ENCODE measurements around the gene DLX2.
A peak's percentile ranks its signal among the peaks of the same experiment; 100 is the strongest.

Gene DLX2

GRCh38 chr2:172100935-172101820, 1.5 kb downstream of the DLX2 start:
- H3K9me3 ChIP-seq (ENCODE audit: control insufficient read depth, insufficient read depth, low read length) = no peaks in the 10 kb centered on the region
- no peaks in the 10 kb centered on the region for H3K36me3 ChIP-seq (ENCODE audit: insufficient read depth, low read length)
- peaks cover 10% of the 10 kb centered on the region; the same call in 1 of the 2 replicates for H3K4me1 ChIP-seq (ENCODE audit: insufficient read depth, low read length)
- H3K9ac ChIP-seq (ENCODE audit: low read depth, low read length) = peak overlapping the region; percentile 55; the same call in 1 of the 2 replicates

- peak overlapping the region; percentile 42 for H3K9ac ChIP-seq (ENCODE audit: low read depth, low read length)
- H3K9me3 ChIP-seq (ENCODE audit: control insufficient read depth, insufficient read depth, low read length) = no peaks in the 10 kb centered on the region
- no peaks in the 10 kb centered on the region for H3K36me3 ChIP-seq (ENCODE audit: insufficient read depth, low read length)
- peaks cover 10% of the 10 kb centered on the region; the same call in 1 of the 2 replicates for H3K4me1 ChIP-seq (ENCODE audit: insufficient read depth, low read length)
These were observed 2.4 kb downstream of the DLX2 start for GRCh38 chr2:172100080-172100934.

GRCh38 chr2:172099472-172100079, 3.1 kb downstream of the DLX2 start:
- no peaks in the 10 kb centered on the region for H3K9me3 ChIP-seq (ENCODE audit: control insufficient read depth, insufficient read depth, low read length)
- H3K9ac ChIP-seq (ENCODE audit: low read depth, low read length) = peak overlapping the region; percentile 45; the same call in 1 of the 2 replicates
- H3K36me3 ChIP-seq (ENCODE audit: insufficient read depth, low read length) = no peaks in the 10 kb centered on the region
- H3K4me1 ChIP-seq (ENCODE audit: insufficient read depth, low read length) = peaks cover 10% of the 10 kb centered on the region; the same call in 1 of the 2 replicates

GRCh38 chr2:172098650-172099471, 3.8 kb downstream of the DLX2 start:
- no peaks in the 10 kb centered on the region for H3K9me3 ChIP-seq (ENCODE audit: control insufficient read depth, insufficient read depth, low read length)
- no peaks in the 10 kb centered on the region for H3K36me3 ChIP-seq (ENCODE audit: insufficient read depth, low read length)
- peak overlapping the region; percentile 45; the same call in 1 of the 2 replicates for H3K9ac ChIP-seq (ENCODE audit: low read depth, low read length)
- H3K4me1 ChIP-seq (ENCODE audit: insufficient read depth, low read length) = peaks cover 7% of the 10 kb centered on the region; the same call in 1 of the 2 replicates

- H3K4me1 ChIP-seq (ENCODE audit: insufficient read depth, low read length) = peaks cover 7% of the 10 kb centered on the region; the same call in 1 of the 2 replicates
- H3K9ac ChIP-seq (ENCODE audit: low read depth, low read length) = no peak overlapping the region; the same call in 1 of the 2 replicates
- no peaks in the 10 kb centered on the region for H3K9me3 ChIP-seq (ENCODE audit: control insufficient read depth, insufficient read depth, low read length)
- no peaks in the 10 kb centered on the region for H3K36me3 ChIP-seq (ENCODE audit: insufficient read depth, low read length)
These were observed 4.4 kb downstream of the DLX2 start for GRCh38 chr2:172098287-172098649.

- Histone ChIP-seq H3K9me3 (ENCODE audit: control insufficient read depth, insufficient read depth, low read length) (no peaks in the 10 kb centered on the region), H3K9ac (ENCODE audit: low read depth, low read length) (peak overlapping the region; percentile 34; the same call in 1 of the 2 replicates), H3K36me3 (ENCODE audit: insufficient read depth, low read length) (no peaks in the 10 kb centered on the region), H3K4me1 (ENCODE audit: insufficient read depth, low read length) (peaks cover 7% of the 10 kb centered on the region; the same call in 1 of the 2 replicates)
These were observed 5.1 kb downstream of the DLX2 start for GRCh38 chr2:172097557-172098131.

- H3K9ac ChIP-seq (ENCODE audit: low read depth, low read length) = peak overlapping the region; percentile 34; the same call in 1 of the 2 replicates
- no peaks in the 10 kb centered on the region for H3K9me3 ChIP-seq (ENCODE audit: control insufficient read depth, insufficient read depth, low read length)
- H3K36me3 ChIP-seq (ENCODE audit: insufficient read depth, low read length) = no peaks in the 10 kb centered on the region
- H3K4me1 ChIP-seq (ENCODE audit: insufficient read depth, low read length) = peaks cover 7% of the 10 kb centered on the region; the same call in 1 of the 2 replicates
These were observed 5.8 kb downstream of the DLX2 start for GRCh38 chr2:172096626-172097547.

GRCh38 chr2:172095905-172096625, 6.6 kb downstream of the DLX2 start:
- H3K9ac ChIP-seq (ENCODE audit: low read depth, low read length) = peak overlapping the region; percentile 56; the same call in 1 of the 2 replicates
- H3K36me3 ChIP-seq (ENCODE audit: insufficient read depth, low read length) = no peaks in the 10 kb centered on the region
- H3K4me1 ChIP-seq (ENCODE audit: insufficient read depth, low read length) = peaks cover 7% of the 10 kb centered on the region; the same call in 1 of the 2 replicates
- H3K9me3 ChIP-seq (ENCODE audit: control insufficient read depth, insufficient read depth, low read length) = no peaks in the 10 kb centered on the region

- peaks cover 7% of the 10 kb centered on the region; the same call in 1 of the 2 replicates for H3K4me1 ChIP-seq (ENCODE audit: insufficient read depth, low read length)
- H3K9me3 ChIP-seq (ENCODE audit: control insufficient read depth, insufficient read depth, low read length) = no peaks in the 10 kb centered on the region
- peak overlapping the region; percentile 56; the same call in 1 of the 2 replicates for H3K9ac ChIP-seq (ENCODE audit: low read depth, low read length)
- H3K36me3 ChIP-seq (ENCODE audit: insufficient read depth, low read length) = no peaks in the 10 kb centered on the region
These were observed 7.4 kb downstream of the DLX2 start for GRCh38 chr2:172095146-172095904.

- H3K9me3 ChIP-seq (ENCODE audit: control insufficient read depth, insufficient read depth, low read length) = no peaks in the 10 kb centered on the region
- no peaks in the 10 kb centered on the region for H3K36me3 ChIP-seq (ENCODE audit: insufficient read depth, low read length)
- H3K4me1 ChIP-seq (ENCODE audit: insufficient read depth, low read length) = peaks cover 7% of the 10 kb centered on the region; the same call in 1 of the 2 replicates
- H3K9ac ChIP-seq (ENCODE audit: low read depth, low read length) = peak overlapping the region; percentile 56; the same call in 1 of the 2 replicates
These were observed 8.2 kb downstream of the DLX2 start for GRCh38 chr2:172094294-172095145.

Data from ES-I3 (cell line).